Natural killer cell (primary cell): Measurements from ENCODE around the gene BCL2. TPM values are rescaled to one million over a fixed set of nuclear protein-coding genes. Genes with fewer than 3 reads are reported as not detected.

Experiments
- ATAC-seq, 3 donors: fragments of 150-1000 bp in 2 of 3; fragments of 200-7000 bp in 1 of 3; cut with Tn5 transposase; 1 replicate in 1 of 3; 2 replicates in 2 of 3; pipeline ENCODE4 v1.10.0; 2021; ENCODE audit warnings: mild to moderate bottlenecking in 2 of 3, moderate library complexity in 2 of 3
- DNase-seq, 2 donors: peaks; one replicate each; pipeline versions ENCODE4 v3.0.0 to v3.0.0-alpha.2; 2013 to 2021; ENCODE audit warnings: mixed read lengths in 1 of 2
- H3K27ac ChIP-seq: one replicate; pipeline ENCODE4 v1.5.1; 2013; ENCODE audit warnings: mild to moderate bottlenecking, low read length
- H3K27me3 ChIP-seq: one replicate; pipeline ENCODE4 v1.6.1; 2013; ENCODE audit warnings: low read length; ENCODE audit not compliant: control insufficient read depth, insufficient read depth
- H3K36me3 ChIP-seq: one replicate; pipeline ENCODE4 v1.6.1; 2013; ENCODE audit warnings: low read length; ENCODE audit not compliant: control insufficient read depth, insufficient read depth
- H3K4me1 ChIP-seq: one replicate; pipeline ENCODE4 v1.6.1; 2013; ENCODE audit warnings: low read length; ENCODE audit not compliant: control insufficient read depth, insufficient read depth
- H3K4me3 ChIP-seq: one replicate; pipeline ENCODE4 v1.5.1; 2013; ENCODE audit warnings: low read length
- H3K9me3 ChIP-seq: one replicate; pipeline ENCODE4 v1.6.1; 2013; ENCODE audit warnings: low read length; ENCODE audit not compliant: control insufficient read depth, insufficient read depth
- H3K27ac Mint-ChIP-seq, 2 donors: one replicate each; pipeline ENCODE4 v1.8.0; 2022; ENCODE audit warnings: mild to moderate bottlenecking in 2 of 2, mixed read lengths in 2 of 2, moderate library complexity in 1 of 2
- H3K27me3 Mint-ChIP-seq, 2 donors: one replicate each; pipeline ENCODE4 v1.8.0; 2022; ENCODE audit warnings: low read depth in 2 of 2, mixed read lengths in 2 of 2
- H3K36me3 Mint-ChIP-seq: one replicate; pipeline ENCODE4 v1.8.0; 2022; ENCODE audit warnings: mixed read lengths
- H3K4me1 Mint-ChIP-seq, 2 donors: one replicate each; pipeline ENCODE4 v1.8.0; 2022; ENCODE audit warnings: mixed read lengths in 2 of 2
- H3K4me3 Mint-ChIP-seq: one replicate; pipeline ENCODE4 v1.8.0; 2022; ENCODE audit warnings: mild to moderate bottlenecking, moderate library complexity, mixed read lengths
- H3K9me3 Mint-ChIP-seq, 2 donors: one replicate each; pipeline ENCODE4 v1.8.0; 2022; ENCODE audit warnings: mixed read lengths in 2 of 2
- CTCF ChIP-seq: fragments of 200-600 bp; IDR thresholded peaks from one replicate; pipeline ENCODE4 v1.8.0; 2022; ENCODE audit warnings: antibody characterized with exemption
- WGBS: methylation state at CpG from one replicate; pipeline ENCODE4 v1.1.7; 2013; ENCODE audit warnings: missing lambda C conversion rate; ENCODE audit not compliant: insufficient coverage; 5-methylcytosine and 5-hydroxymethylcytosine counted together
- intact Hi-C: fragments of 100-400 bp; cut with micrococcal nuclease; formaldehyde crosslinking; loops from one replicate; pipeline ENCODE4 v1.14.2; 2022
- total RNA-seq, 4 donors: library from RNA; stranded (reverse); fragments of 120-200 nt in 1 of 4; gene quantifications; one replicate each; pipeline versions ENCODE4 v1.2.3 to v1.2.4, GENCODE V29; 2013 to 2022

Gene BCL2
- total RNA-seq, 3 donors from 2014 or later (not counting 1 experiment from before 2014, with no cell fraction given) = 28.2 to 64.2 (median 33.4) TPM

DNA sequence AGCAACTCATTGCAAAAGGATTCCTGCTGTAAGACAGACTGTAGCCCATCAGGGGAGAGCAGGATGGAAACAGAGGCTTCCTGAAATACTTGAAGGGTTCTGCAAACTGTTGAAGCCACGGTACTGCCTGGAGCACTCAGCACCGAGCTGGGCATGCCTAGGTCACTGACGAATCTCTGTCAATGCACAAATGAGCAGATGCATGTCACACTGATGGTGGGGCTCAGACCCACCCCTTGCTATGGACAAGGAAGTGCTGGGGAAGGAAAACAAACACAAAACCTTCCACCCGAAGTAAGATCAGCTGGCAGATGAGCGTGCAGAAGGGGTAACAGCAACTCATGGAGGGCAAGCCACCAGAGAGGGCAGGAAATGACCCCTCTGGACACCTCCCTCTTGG is 136.7 kb downstream of the BCL2 start:
- Mint-ChIP-seq H3K9me3 (no peaks in the 10 kb centered on the region), H3K4me1 (peaks cover 44 to 48% of the 10 kb centered on the region in 2 donors), H3K27me3 (no peaks in the 10 kb centered on the region), H3K27ac (peak overlapping the region in 1 of 2 donors; percentile 62), H3K4me3 (no peak overlapping the region), H3K36me3 (no peaks in the 10 kb centered on the region)
- Histone ChIP-seq H3K36me3 (no peaks in the 10 kb centered on the region), H3K27ac (no peak overlapping the region), H3K27me3 (no peaks in the 10 kb centered on the region), H3K4me1 (peaks cover 22% of the 10 kb centered on the region), H3K9me3 (no peaks in the 10 kb centered on the region), H3K4me3 (no peak overlapping the region)
- WGBS = 48% methylated on average over 4 of the region's 5 CpGs
- no peak for TF ChIP-seq CTCF
- ATAC-seq = no peak
- DNase-seq = no peak
- intact Hi-C loops = loop anchor here (10.0 kb wide), 1 partner anchor 52 kb away; no protein-coding TSS in a partner anchor

GRCh38 chr18:63182310-63182772 is 137.2 kb downstream of the BCL2 start:
- Mint-ChIP-seq H3K27me3 (no peaks in the 10 kb centered on the region), H3K27ac (no peak overlapping the region), H3K4me1 (peaks cover 39 to 46% of the 10 kb centered on the region in 2 donors), H3K4me3 (no peak overlapping the region), H3K36me3 (no peaks in the 10 kb centered on the region), H3K9me3 (no peaks in the 10 kb centered on the region)
- WGBS = 71% methylated on average over 5 of the region's 5 CpGs
- Histone ChIP-seq H3K4me3 (no peak overlapping the region), H3K4me1 (peaks cover 22% of the 10 kb centered on the region), H3K9me3 (no peaks in the 10 kb centered on the region), H3K27ac (no peak overlapping the region), H3K36me3 (no peaks in the 10 kb centered on the region), H3K27me3 (no peaks in the 10 kb centered on the region)
- TF ChIP-seq CTCF = no peak
- peak in 1 of 3 donors; percentile 28 for ATAC-seq
- intact Hi-C loops = loop anchor here (10.0 kb wide), 1 partner anchor 52 kb away; no protein-coding TSS in a partner anchor
- DNase-seq = no peak

GRCh38 chr18:63181706-63182309 is 137.8 kb downstream of the BCL2 start:
- Mint-ChIP-seq H3K27me3 (no peaks in the 10 kb centered on the region), H3K36me3 (no peaks in the 10 kb centered on the region), H3K4me3 (no peak overlapping the region), H3K9me3 (no peaks in the 10 kb centered on the region), H3K27ac (no peak overlapping the region), H3K4me1 (peaks cover 34 to 41% of the 10 kb centered on the region in 2 donors)
- WGBS = 85% methylated on average over 5 of the region's 5 CpGs
- peaks cover 22% of the 10 kb centered on the region for H3K4me1 ChIP-seq
- DNase-seq = no peak
- no peaks in the 10 kb centered on the region for H3K36me3 ChIP-seq
- H3K27me3 ChIP-seq = no peaks in the 10 kb centered on the region
- no peak overlapping the region for H3K27ac ChIP-seq
- intact Hi-C loops = loop anchor here (10.0 kb wide), 1 partner anchor 53 kb away; no protein-coding TSS in a partner anchor
- no peak overlapping the region for H3K4me3 ChIP-seq
- no peak for TF ChIP-seq CTCF
- no peak for ATAC-seq
- H3K9me3 ChIP-seq = no peaks in the 10 kb centered on the region
